ENCODE measurements around the gene SNUPN.
"Not testable (repeated sequence)": the region's sequence is repeated elsewhere in the genome, so short reads cannot be mapped to it uniquely, and the experiment has no call there.

SNUPN gene

DNA sequence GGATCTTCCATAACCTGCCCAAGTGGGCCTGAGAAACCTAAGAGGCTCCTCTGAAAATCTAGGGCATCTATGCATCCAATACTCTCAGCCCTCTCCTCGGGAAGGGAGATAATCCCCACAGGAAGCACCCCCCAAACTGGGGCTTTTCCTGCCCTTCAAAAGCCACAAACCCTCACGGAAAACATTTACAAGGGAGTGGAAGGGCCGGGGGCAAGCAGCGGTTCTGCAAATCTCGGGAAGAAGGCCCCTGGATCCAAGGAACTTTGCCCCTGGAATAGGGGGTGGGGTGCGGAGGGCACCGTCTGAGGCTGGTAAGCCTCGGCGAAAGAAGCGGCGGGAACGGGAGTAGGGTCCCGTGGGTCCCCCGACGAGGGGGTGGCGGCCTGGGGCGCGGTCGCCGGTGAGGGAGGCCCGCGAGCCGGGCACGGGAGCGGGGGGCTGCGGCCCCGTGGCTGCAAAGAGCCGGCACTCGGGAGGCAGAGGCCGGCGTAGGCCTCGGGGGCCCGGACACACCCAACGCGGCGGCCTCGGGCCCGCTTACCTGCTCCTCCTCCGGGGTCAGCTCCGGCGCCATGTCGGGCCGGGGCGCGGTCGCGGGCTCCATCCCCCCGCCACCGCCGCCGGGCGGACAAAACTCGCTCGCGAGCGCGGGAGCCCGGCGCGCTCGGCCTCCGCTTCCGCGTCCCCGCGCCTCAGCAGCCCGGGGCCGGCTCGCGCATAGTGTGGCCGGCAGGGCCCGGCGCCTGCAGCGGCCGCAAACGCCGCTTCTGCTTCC lies 47.2 kb downstream of the SNUPN start:
- DNase-seq = peak; percentile 12 to 53

DNA sequence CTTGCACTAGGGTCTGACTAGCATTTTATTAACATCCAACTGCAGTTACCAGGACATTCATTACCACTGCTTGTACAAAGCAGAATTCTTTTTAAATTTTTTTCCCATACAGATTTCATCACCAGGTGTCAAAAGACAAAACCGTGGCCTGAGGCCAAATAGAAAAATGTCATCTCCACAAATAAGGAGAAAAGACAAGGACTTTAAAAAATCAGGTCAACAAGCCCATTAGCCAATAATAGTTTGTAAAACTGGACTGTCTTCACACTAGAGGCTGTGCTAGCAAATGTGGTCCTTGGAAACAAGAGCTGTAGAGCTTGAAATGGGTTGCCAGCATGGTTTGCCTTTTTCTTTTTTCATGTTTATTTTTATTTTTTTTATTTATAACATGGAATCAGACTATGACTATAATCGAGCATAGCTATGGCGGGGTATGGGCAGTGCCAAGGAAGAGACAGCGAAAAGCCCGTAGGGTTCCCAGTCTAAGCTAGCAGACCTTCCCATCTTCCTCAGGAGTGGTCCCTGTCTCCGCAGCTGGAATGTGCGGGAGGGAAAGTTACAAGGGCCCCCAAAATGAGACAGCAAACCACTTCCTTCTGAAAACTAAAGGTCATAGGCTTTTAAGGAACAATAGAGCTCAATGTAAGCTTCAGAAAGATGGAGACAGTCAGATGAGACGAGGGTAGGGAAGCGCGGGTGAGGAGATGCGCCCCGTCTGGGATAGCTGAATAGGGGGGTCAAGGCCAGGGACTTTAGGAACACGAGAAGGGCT lies 47.9 kb downstream of the SNUPN start:
- peak in 1 of 2 experiments; percentile 54 for DNase-seq

DNA sequence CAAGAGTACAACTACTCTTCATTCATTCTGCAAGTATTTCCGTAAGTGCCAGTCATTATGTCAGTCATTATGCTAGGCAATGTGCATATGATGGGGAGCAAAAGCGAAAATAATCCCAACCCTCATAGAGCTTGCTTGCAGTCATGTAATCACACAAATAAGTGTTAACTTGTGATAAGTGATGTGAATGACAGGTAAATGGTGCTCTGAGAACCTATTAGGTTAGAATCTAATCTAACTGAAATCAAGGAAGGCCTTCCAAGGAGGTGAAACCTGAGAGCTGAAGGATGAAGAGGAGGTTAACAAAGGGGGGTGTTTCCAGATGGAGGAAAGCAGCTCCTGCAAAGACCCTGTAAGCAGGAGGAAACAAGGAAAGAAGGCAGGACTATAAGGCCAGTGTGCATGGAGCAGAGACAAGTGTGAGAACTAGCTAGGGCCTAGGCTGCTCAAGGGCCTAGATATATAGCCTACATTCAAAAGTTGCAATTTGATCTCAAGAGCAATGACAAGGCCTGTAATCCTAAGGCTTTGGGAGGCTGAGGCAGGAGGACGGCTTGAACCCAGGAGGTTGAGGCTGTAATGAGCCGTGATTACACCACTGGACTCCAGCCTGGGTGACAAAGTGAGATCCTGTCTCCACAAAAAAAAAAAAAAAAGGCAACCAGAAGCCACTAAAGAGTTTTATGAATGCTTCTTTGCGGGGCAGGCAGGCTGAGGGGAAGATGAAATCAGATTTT lies 51.7 kb downstream of the SNUPN start:
- DNase-seq = no peak

DNA sequence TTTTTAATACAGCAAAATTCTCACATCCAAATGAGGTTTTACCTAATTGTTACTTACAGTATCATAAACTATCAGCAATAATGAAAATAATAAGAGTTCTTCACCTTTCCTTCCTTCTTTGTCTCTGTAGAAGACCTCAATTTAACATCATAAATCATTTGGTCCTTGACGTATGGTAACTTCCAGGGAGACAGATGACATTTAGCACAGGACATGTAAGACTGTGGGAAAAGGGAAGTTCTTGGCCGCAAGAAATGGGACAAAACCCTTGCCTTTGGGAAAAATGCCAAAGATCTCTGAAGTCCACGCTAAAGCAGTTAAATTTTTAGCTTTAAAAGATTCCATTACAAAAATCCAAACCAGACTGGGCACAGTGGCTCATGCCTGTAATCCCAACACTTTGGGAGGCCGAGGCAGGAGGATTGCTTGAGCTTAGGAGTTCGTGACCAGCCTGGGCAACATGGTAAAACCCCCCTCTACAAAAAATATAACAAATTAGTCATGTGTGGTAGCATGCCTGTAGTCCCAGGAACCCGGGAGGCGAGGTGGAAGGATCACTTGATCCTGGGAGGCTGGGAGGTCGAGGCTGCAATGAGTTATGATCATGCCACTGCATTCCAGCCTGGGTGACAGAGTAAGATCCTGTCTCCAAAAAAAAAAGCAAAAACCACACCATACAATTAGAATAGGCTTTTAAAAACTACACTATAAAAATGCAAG lies 55.2 kb downstream of the SNUPN start:
- no peak for DNase-seq

GRCh38 chr15:75565062-75565970 lies 60.2 kb downstream of the SNUPN start:
- no peak for DNase-seq

- no peak for DNase-seq
Observed at GRCh38 chr15:75561888-75562287, 63.6 kb downstream of the SNUPN start.

DNA sequence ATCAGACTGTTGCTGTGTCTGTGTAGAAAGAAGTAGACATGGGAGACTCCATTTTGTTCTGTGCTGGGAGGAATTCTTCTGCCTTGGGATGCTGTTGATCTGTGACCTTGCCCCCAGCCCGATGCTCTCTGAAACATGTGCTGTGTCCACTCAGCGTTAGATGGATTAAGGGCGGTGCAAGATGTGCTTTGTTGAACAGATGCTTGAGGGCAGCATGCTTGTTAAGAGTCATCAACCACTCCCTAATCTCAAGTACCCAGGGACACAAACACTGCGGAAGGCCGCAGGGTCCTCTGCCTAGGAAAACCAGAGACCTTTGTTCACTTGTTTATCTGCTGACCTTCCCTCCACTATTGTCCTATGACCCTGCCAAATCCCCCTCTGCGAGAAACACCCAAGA lies 66.2 kb downstream of the SNUPN start:
- DNase-seq = peak; percentile 80 to 91

- not testable (repeated sequence) for DNase-seq
Observed at GRCh38 chr15:75558955-75559354, 66.6 kb downstream of the SNUPN start.

DNA sequence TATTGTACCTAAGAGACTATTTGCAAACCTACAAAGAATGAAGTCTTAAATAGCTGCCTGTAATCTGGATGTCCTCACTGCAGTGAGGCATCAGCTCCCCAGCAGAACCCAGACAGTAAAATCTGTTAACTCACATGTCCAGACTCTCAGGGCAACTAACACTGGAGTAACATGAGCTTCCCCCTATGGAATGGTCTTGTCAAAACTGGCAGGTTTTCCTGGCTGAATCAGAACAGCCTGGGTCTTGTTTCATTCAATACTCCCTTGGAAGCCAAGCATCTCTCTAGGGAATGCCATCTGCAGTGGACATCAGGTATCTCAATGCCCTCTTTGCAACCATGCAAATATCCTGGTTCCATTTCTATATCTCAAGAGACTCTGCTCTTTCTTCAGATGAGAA lies 70.8 kb downstream of the SNUPN start:
- peak; percentile 58 to 92 for DNase-seq

GRCh38 chr15:75553659-75554058 lies 71.9 kb downstream of the SNUPN start:
- DNase-seq = no peak

GRCh38 chr15:75551091-75551490 lies 74.4 kb downstream of the SNUPN start:
- no peak for DNase-seq

Measured in NCI-H524 (cell line).